ENCODE results near the gene KRT26.

- TF ChIP-seq CTCF (IDR thresholded peaks at IDR 0.05; ENCODE audit: insufficient read depth, low read length) (no peak), GABPA (IDR thresholded peaks at IDR 0.05; ENCODE audit: low read depth) (no peak), REST (IDR thresholded peaks at IDR 0.05; ENCODE audit: insufficient replicate concordance, low read depth) (no peak)
Measured at GRCh38 chr17:40722241-40722640, 49.8 kb downstream of the KRT26 start.

All from HL-60 (cell line).